SU-DHL-6 (cell line): ENCODE results near the gene PLAAT4.

Experiments used
- EZH2phosphoT487 ChIP-seq: fragments of 200-600 bp; sonication (generic), shearing (Covaris generic); conservative IDR thresholded peaks from 2 replicates; pipeline ENCODE4 v1.6.1; 2018; ENCODE audit warnings: mild to moderate bottlenecking, antibody characterized with exemption, low read length, moderate library complexity, mixed read lengths
- TF ChIP-seq, protein P1 (sequence below): fragments of 200-600 bp; sonication (generic); IDR thresholded peaks from one replicate; pipeline ENCODE4 v1.5.1; 2017; ENCODE audit warnings: antibody characterized with exemption, mild to moderate bottlenecking, low read length, moderate library complexity; ENCODE audit not compliant: insufficient read depth, poor library complexity, severe bottlenecking

DNA sequence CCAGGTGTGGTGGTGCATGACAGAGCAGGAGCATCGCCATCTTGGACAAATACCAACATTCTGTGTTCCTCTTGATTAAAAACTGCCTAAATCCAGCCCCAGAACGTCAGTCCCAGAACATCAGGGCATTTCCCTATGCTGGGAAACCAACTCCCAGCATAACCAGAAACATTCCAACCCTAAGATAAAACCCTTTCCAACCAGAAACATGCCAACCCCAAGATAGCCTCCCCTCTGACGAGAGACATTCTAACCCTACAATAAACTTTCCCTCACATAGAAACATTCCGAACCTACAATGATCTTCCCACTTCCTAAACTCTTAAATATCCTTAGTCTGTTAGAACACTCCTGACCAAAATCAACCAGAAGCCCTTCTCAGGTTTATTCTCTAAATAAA is 11.6 kb downstream of the PLAAT4 start:
- TF ChIP-seq, protein P1, sequence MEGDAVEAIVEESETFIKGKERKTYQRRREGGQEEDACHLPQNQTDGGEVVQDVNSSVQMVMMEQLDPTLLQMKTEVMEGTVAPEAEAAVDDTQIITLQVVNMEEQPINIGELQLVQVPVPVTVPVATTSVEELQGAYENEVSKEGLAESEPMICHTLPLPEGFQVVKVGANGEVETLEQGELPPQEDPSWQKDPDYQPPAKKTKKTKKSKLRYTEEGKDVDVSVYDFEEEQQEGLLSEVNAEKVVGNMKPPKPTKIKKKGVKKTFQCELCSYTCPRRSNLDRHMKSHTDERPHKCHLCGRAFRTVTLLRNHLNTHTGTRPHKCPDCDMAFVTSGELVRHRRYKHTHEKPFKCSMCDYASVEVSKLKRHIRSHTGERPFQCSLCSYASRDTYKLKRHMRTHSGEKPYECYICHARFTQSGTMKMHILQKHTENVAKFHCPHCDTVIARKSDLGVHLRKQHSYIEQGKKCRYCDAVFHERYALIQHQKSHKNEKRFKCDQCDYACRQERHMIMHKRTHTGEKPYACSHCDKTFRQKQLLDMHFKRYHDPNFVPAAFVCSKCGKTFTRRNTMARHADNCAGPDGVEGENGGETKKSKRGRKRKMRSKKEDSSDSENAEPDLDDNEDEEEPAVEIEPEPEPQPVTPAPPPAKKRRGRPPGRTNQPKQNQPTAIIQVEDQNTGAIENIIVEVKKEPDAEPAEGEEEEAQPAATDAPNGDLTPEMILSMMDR: no peak
- TF ChIP-seq EZH2phosphoT487: no peak
